ENCODE measurements around the gene FHL2.

FHL2 gene

GRCh38 chr2:105379741-105380186 is 19.1 kb downstream of the FHL2 start:
- DNase-seq (ENCODE audit: low read depth in 2 of 2) = no peak

GRCh38 chr2:105378921-105379383 is 19.9 kb downstream of the FHL2 start:
- DNase-seq (ENCODE audit: low read depth in 2 of 2) = no peak

- DNase-seq (ENCODE audit: low read depth in 2 of 2) = no peak
These were observed 20.5 kb downstream of the FHL2 start for GRCh38 chr2:105378276-105378840.

GRCh38 chr2:105377871-105378270 is 21.0 kb downstream of the FHL2 start:
- DNase-seq (ENCODE audit: low read depth in 2 of 2) = no peak

- no peak for DNase-seq (ENCODE audit: low read depth in 2 of 2)
These were observed 22.0 kb downstream of the FHL2 start for GRCh38 chr2:105376789-105377240.

- DNase-seq (ENCODE audit: low read depth in 2 of 2) = no peak
These were observed 22.8 kb downstream of the FHL2 start for GRCh38 chr2:105376010-105376409.

GRCh38 chr2:105375001-105375561 is 23.8 kb downstream of the FHL2 start:
- no peak for DNase-seq (ENCODE audit: low read depth in 2 of 2)

- DNase-seq (ENCODE audit: low read depth in 2 of 2) = no peak
These were observed 24.9 kb downstream of the FHL2 start for GRCh38 chr2:105373895-105374401.

- no peak for DNase-seq (ENCODE audit: low read depth in 2 of 2)
These were observed 25.5 kb downstream of the FHL2 start for GRCh38 chr2:105373344-105373781.

GRCh38 chr2:105371810-105372209 is 27.0 kb downstream of the FHL2 start:
- no peak for DNase-seq (ENCODE audit: low read depth in 2 of 2)

GRCh38 chr2:105371156-105371555 is 27.7 kb downstream of the FHL2 start:
- no peak for DNase-seq (ENCODE audit: low read depth in 2 of 2)

GRCh38 chr2:105369777-105370690 is 28.8 kb downstream of the FHL2 start:
- DNase-seq (ENCODE audit: low read depth in 2 of 2) = peak; percentile 62 to 68

- no peak for DNase-seq (ENCODE audit: low read depth in 2 of 2)
These were observed 30.0 kb downstream of the FHL2 start for GRCh38 chr2:105368759-105369408.

- DNase-seq (ENCODE audit: low read depth in 2 of 2) = no peak
These were observed 33.6 kb downstream of the FHL2 start for GRCh38 chr2:105365206-105365605.

GRCh38 chr2:105364436-105365139 is 34.3 kb downstream of the FHL2 start:
- DNase-seq (ENCODE audit: low read depth in 2 of 2) = no peak

- DNase-seq (ENCODE audit: low read depth in 2 of 2) = no peak
These were observed 35.8 kb downstream of the FHL2 start for GRCh38 chr2:105362862-105363591.

- no peak for DNase-seq (ENCODE audit: low read depth in 2 of 2)
These were observed 37.6 kb downstream of the FHL2 start for GRCh38 chr2:105361102-105361889.

- DNase-seq (ENCODE audit: low read depth in 2 of 2) = no peak
These were observed 40.3 kb downstream of the FHL2 start for GRCh38 chr2:105358593-105358992.

- DNase-seq (ENCODE audit: low read depth in 2 of 2) = no peak
These were observed 41.7 kb downstream of the FHL2 start for GRCh38 chr2:105357122-105357521.
